KOPT-K1 (cell line): ENCODE measurements around the gene HTRA1.

Experiments used
- H3K27ac ChIP-seq: fragments of 200-600 bp; sonication (generic); 2 replicates; pipeline ENCODE4 v1.5.1; 2016; ENCODE audit warnings: antibody characterized with exemption, mild to moderate bottlenecking, low read depth, low read length; ENCODE audit not compliant: poor library complexity, severe bottlenecking
- H3K36me3 ChIP-seq: fragments of 200-600 bp; sonication (generic); 2 replicates; pipeline ENCODE4 v1.5.1; 2017; ENCODE audit warnings: antibody characterized with exemption, mild to moderate bottlenecking, low read length, moderate library complexity; ENCODE audit not compliant: insufficient read depth
- H3K9me3 ChIP-seq: fragments of 200-600 bp; sonication (generic); 2 replicates; pipeline ENCODE4 v1.5.1; 2017; ENCODE audit warnings: antibody characterized with exemption, low read length, mild to moderate bottlenecking; ENCODE audit not compliant: insufficient read depth, poor library complexity, severe bottlenecking

HTRA1 gene

GRCh38 chr10:122550983-122551382 is 89.6 kb downstream of the HTRA1 start:
- no peaks in the 10 kb centered on the region for H3K36me3 ChIP-seq
- H3K9me3 ChIP-seq = no peaks in the 10 kb centered on the region
- H3K27ac ChIP-seq = peak overlapping the region; percentile 36

DNA sequence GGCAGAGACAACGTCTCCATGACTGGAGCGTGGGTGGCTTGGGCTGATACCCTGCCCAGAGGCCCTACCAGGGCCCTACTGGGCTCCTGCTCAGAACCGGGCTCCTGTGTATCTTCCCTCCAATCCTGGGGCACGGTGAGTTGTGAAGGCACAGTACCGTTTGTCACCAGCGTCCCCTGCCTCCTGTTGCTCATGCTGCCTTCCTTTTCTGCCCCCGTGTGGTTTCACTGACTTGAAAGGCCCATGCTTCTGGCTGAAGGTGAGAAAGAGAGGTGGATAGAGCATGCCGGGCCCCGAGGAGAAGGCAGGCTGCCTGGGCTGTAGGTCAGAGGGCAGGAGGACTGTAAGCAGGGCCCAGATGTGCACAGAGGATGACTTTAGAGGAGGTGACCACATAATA is 90.1 kb downstream of the HTRA1 start:
- Histone ChIP-seq H3K9me3 (no peaks in the 10 kb centered on the region), H3K27ac (peak overlapping the region; percentile 36), H3K36me3 (no peaks in the 10 kb centered on the region)

DNA sequence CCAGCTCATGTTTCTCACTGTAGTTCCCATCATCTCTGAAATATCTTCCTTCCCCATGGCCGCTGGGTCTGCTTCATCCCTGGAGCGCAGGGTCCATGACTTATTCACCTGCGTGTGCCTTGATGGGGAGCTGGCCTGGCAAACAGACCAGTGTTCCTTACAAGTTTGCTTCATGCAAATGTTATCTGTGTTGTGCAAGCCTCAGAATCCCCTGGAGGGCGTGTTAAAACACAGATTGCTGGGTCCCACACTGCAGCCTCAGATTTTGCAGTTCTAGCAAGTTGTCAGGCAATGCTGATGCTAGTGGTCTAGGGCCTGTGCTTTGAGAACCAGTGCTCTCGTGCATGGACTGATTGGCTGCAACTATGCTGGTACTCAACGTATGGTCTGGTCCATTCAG is 92.0 kb downstream of the HTRA1 start:
- Histone ChIP-seq H3K27ac (no peak overlapping the region), H3K36me3 (no peaks in the 10 kb centered on the region), H3K9me3 (no peaks in the 10 kb centered on the region)

GRCh38 chr10:122554131-122555036 is 93.0 kb downstream of the HTRA1 start:
- Histone ChIP-seq H3K9me3 (no peaks in the 10 kb centered on the region), H3K36me3 (no peaks in the 10 kb centered on the region), H3K27ac (no peak overlapping the region)

- Histone ChIP-seq H3K36me3 (no peaks in the 10 kb centered on the region), H3K9me3 (no peaks in the 10 kb centered on the region), H3K27ac (no peak overlapping the region)
These were observed 94.1 kb downstream of the HTRA1 start for GRCh38 chr10:122555442-122555841.

GRCh38 chr10:122557516-122557915 is 96.2 kb downstream of the HTRA1 start:
- no peaks in the 10 kb centered on the region for H3K36me3 ChIP-seq
- no peaks in the 10 kb centered on the region for H3K9me3 ChIP-seq
- no peak overlapping the region for H3K27ac ChIP-seq

DNA sequence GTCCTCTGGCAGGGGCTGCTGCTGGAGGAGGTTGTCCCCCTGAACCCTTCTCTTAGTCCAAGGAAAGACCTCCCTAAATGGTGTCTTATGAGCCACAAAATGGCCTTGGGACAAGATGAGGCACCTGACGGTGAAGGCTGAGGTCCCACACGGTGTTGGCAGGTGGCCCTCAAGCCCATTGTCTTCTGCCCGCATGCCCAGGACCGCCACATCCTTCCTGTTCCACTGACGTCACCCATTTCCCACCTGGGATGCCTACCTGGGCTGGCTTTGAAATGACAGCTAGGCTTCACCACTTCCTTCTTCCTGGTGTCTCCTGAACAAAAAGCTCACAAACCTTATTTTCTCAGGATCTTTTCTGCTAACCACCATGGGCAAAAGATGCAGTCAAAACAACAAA is 97.1 kb downstream of the HTRA1 start:
- H3K27ac ChIP-seq = peak overlapping the region; percentile 31

DNA sequence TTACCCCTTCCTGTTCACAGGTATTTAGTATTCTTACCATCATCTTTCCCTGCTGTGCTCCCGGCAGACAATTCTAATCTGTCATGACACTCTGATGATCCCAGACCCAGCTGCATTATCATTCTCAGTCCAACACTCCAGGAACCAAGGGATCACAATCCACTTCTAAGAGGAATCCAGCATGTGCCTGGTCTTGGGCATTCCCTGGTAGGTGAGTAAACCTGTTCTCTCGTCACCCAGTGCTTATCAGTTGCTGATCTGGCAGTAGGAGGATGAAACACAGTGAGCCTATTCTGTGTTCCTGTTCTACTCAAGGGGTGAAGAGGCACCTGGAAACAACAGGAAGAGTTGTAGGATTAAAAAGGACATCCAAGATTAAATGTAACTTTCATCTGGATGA is 97.9 kb downstream of the HTRA1 start:
- Histone ChIP-seq H3K36me3 (no peaks in the 10 kb centered on the region), H3K27ac (peak overlapping the region; percentile 31), H3K9me3 (no peaks in the 10 kb centered on the region)

More for the DNA sequence above, 97.1 kb downstream of the HTRA1 start:
- Histone ChIP-seq H3K36me3 (no peaks in the 10 kb centered on the region), H3K9me3 (no peaks in the 10 kb centered on the region)

- Histone ChIP-seq H3K36me3 (no peaks in the 10 kb centered on the region), H3K27ac (no peak within 1 kb of the TSS), H3K9me3 (no peaks in the 10 kb centered on the region)
These were observed 99.0 kb downstream of the HTRA1 start, which contains the start of gene DMBT1 for GRCh38 chr10:122560279-122560804. Gene DMBT1, plus strand, starts transcription at chr10:122560754. Its CDS starts 17 bp downstream, at chr10:122560771.

GRCh38 chr10:122561212-122561611 is 99.9 kb downstream of the HTRA1 start:
- Histone ChIP-seq H3K27ac (no peak overlapping the region), H3K9me3 (no peaks in the 10 kb centered on the region), H3K36me3 (no peaks in the 10 kb centered on the region)

GRCh38 chr10:122561792-122562191 is 100.4 kb downstream of the HTRA1 start:
- Histone ChIP-seq H3K27ac (no peak overlapping the region), H3K36me3 (no peaks in the 10 kb centered on the region), H3K9me3 (no peaks in the 10 kb centered on the region)
